Measurements from ENCODE around the gene KCTD8.

KCTD8 gene

GRCh38 chr4:44279066-44279465 is 169.5 kb downstream of the KCTD8 start:
- Histone ChIP-seq H3K4me3 (ENCODE audit: low read length) (no peak overlapping the region), H3K4me1 (ENCODE audit: control insufficient read depth, low read length) (no peaks in the 10 kb centered on the region), H3K4me2 (ENCODE audit: low read length) (no peak overlapping the region), H3K9me2 (replicated peaks; ENCODE audit: control insufficient read depth, low read length) (no peaks in the 10 kb centered on the region), H3K9me3 (ENCODE audit: control insufficient read depth, insufficient read depth, low read length) (no peaks in the 10 kb centered on the region), H3K27ac (ENCODE audit: low read depth, low read length) (no peak overlapping the region), H3F3A (ENCODE audit: control insufficient read depth, insufficient read depth) (no peaks in the 10 kb centered on the region), H4K20me1 (ENCODE audit: control insufficient read depth, insufficient read depth, low read depth, low read length) (no peaks in the 10 kb centered on the region), H3K79me2 (ENCODE audit: control insufficient read depth, low read length) (no peaks in the 10 kb centered on the region), H3K27me3 (ENCODE audit: control insufficient read depth, low read length) (no peaks in the 10 kb centered on the region), H3K36me3 (ENCODE audit: control insufficient read depth, low read length) (no peaks in the 10 kb centered on the region)
- TF ChIP-seq, protein P1, sequence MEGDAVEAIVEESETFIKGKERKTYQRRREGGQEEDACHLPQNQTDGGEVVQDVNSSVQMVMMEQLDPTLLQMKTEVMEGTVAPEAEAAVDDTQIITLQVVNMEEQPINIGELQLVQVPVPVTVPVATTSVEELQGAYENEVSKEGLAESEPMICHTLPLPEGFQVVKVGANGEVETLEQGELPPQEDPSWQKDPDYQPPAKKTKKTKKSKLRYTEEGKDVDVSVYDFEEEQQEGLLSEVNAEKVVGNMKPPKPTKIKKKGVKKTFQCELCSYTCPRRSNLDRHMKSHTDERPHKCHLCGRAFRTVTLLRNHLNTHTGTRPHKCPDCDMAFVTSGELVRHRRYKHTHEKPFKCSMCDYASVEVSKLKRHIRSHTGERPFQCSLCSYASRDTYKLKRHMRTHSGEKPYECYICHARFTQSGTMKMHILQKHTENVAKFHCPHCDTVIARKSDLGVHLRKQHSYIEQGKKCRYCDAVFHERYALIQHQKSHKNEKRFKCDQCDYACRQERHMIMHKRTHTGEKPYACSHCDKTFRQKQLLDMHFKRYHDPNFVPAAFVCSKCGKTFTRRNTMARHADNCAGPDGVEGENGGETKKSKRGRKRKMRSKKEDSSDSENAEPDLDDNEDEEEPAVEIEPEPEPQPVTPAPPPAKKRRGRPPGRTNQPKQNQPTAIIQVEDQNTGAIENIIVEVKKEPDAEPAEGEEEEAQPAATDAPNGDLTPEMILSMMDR (IDR thresholded peaks at IDR 0.05; ENCODE audit: low read depth, low read length, poor library complexity, severe bottlenecking), result no peak
- TF ChIP-seq EZH2phosphoT487 (IDR thresholded peaks at IDR 0.05; ENCODE audit: borderline replicate concordance, low read length), result no peak

DNA sequence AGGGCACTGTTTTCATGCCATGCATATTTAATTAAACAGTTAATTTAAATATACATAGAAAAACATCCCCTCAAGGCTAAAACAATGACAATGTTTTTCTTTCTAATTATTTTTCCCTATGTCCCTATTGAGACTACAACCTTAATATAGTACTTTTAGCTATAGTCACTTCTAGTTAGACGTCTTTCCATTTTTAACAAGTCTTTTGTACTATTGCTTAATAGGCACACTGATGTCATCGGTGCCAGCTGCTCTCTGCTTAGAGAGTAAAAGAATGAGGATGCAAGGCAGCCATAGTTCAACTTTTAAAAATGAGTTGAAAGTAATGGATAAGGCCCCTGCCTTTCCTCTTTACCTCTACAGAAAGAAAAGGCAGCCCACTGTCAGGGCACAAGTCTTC is 191.1 kb downstream of the KCTD8 start:
- H3K9me3 ChIP-seq (ENCODE audit: control insufficient read depth, insufficient read depth, low read length), result no peaks in the 10 kb centered on the region
- no peaks in the 10 kb centered on the region for H3K4me1 ChIP-seq (ENCODE audit: control insufficient read depth, low read length)
- H3K79me2 ChIP-seq (ENCODE audit: control insufficient read depth, low read length), result no peaks in the 10 kb centered on the region
- H3K9me2 ChIP-seq (replicated peaks; ENCODE audit: control insufficient read depth, low read length), result no peaks in the 10 kb centered on the region
- no peak overlapping the region for H3K4me2 ChIP-seq (ENCODE audit: low read length)
- no peaks in the 10 kb centered on the region for H3K27me3 ChIP-seq (ENCODE audit: control insufficient read depth, low read length)
- no peaks in the 10 kb centered on the region for H4K20me1 ChIP-seq (ENCODE audit: control insufficient read depth, insufficient read depth, low read depth, low read length)
- no peak overlapping the region for H3K27ac ChIP-seq (ENCODE audit: low read depth, low read length)
- no peaks in the 10 kb centered on the region for H3F3A ChIP-seq (ENCODE audit: control insufficient read depth, insufficient read depth)
- no peak for TF ChIP-seq EZH2phosphoT487 (IDR thresholded peaks at IDR 0.05; ENCODE audit: borderline replicate concordance, low read length)
- no peak overlapping the region for H3K4me3 ChIP-seq (ENCODE audit: low read length)
- no peaks in the 10 kb centered on the region for H3K36me3 ChIP-seq (ENCODE audit: control insufficient read depth, low read length)

DNA sequence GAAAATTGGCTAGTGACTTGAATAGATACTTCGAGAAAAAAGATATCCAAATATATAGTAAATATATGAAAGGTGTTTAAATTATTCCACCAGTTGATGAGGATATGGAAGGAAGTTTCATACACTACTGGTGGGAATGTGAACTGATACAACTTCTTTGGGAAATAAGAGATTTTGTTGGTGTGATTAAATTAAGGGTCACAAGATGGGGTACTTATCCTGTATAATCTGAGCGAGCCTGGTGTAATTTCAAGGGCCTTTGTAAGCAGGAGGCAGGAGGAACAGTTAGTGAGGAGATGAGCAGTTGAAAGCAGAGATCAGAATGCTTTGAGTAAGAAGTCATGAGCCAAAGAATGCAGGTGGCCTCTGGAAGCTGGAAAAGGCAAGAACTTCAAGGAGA is 192.2 kb downstream of the KCTD8 start:
- H3K36me3 ChIP-seq (ENCODE audit: control insufficient read depth, low read length), result no peaks in the 10 kb centered on the region
- H3F3A ChIP-seq (ENCODE audit: control insufficient read depth, insufficient read depth), result no peaks in the 10 kb centered on the region
- no peak for TF ChIP-seq EZH2phosphoT487 (IDR thresholded peaks at IDR 0.05; ENCODE audit: borderline replicate concordance, low read length)
- TF ChIP-seq, protein P1 (IDR thresholded peaks at IDR 0.05; ENCODE audit: low read depth, low read length, poor library complexity, severe bottlenecking), result no peak
- no peaks in the 10 kb centered on the region for H3K27me3 ChIP-seq (ENCODE audit: control insufficient read depth, low read length)
- no peaks in the 10 kb centered on the region for H3K9me2 ChIP-seq (replicated peaks; ENCODE audit: control insufficient read depth, low read length)
- H3K4me3 ChIP-seq (ENCODE audit: low read length), result no peak overlapping the region
- H3K4me1 ChIP-seq (ENCODE audit: control insufficient read depth, low read length), result no peaks in the 10 kb centered on the region
- no peak overlapping the region for H3K27ac ChIP-seq (ENCODE audit: low read depth, low read length)
- no peaks in the 10 kb centered on the region for H3K9me3 ChIP-seq (ENCODE audit: control insufficient read depth, insufficient read depth, low read length)
- no peaks in the 10 kb centered on the region for H4K20me1 ChIP-seq (ENCODE audit: control insufficient read depth, insufficient read depth, low read depth, low read length)
- H3K79me2 ChIP-seq (ENCODE audit: control insufficient read depth, low read length), result no peaks in the 10 kb centered on the region
- H3K4me2 ChIP-seq (ENCODE audit: low read length), result no peak overlapping the region

GRCh38 chr4:44237643-44238042 is 211.0 kb downstream of the KCTD8 start:
- H3K9me3 ChIP-seq (ENCODE audit: control insufficient read depth, insufficient read depth, low read length), result no peaks in the 10 kb centered on the region
- TF ChIP-seq EZH2phosphoT487 (IDR thresholded peaks at IDR 0.05; ENCODE audit: borderline replicate concordance, low read length), result no peak
- TF ChIP-seq, protein P1 (IDR thresholded peaks at IDR 0.05; ENCODE audit: low read depth, low read length, poor library complexity, severe bottlenecking), result no peak
- no peak overlapping the region for H3K27ac ChIP-seq (ENCODE audit: low read depth, low read length)
- no peak overlapping the region for H3K4me3 ChIP-seq (ENCODE audit: low read length)
- no peaks in the 10 kb centered on the region for H3K9me2 ChIP-seq (replicated peaks; ENCODE audit: control insufficient read depth, low read length)
- no peaks in the 10 kb centered on the region for H3K4me1 ChIP-seq (ENCODE audit: control insufficient read depth, low read length)
- H3F3A ChIP-seq (ENCODE audit: control insufficient read depth, insufficient read depth), result no peaks in the 10 kb centered on the region
- H3K4me2 ChIP-seq (ENCODE audit: low read length), result no peak overlapping the region
- H3K79me2 ChIP-seq (ENCODE audit: control insufficient read depth, low read length), result no peaks in the 10 kb centered on the region
- H3K36me3 ChIP-seq (ENCODE audit: control insufficient read depth, low read length), result no peaks in the 10 kb centered on the region
- H4K20me1 ChIP-seq (ENCODE audit: control insufficient read depth, insufficient read depth, low read depth, low read length), result no peaks in the 10 kb centered on the region
- no peaks in the 10 kb centered on the region for H3K27me3 ChIP-seq (ENCODE audit: control insufficient read depth, low read length)
